Endothelial cell (in vitro differentiated cells): Measurements from ENCODE around the gene RUNX3. TPM values are rescaled to one million over a fixed set of nuclear protein-coding genes. Genes with fewer than 3 reads are reported as not detected.

ENCODE experiments used
- DNase-seq: peaks from one replicate; pipeline ENCODE4 v3.0.0; 2021; ENCODE audit warnings: low spot score
- H3K27ac Mint-ChIP-seq: one replicate; pipeline ENCODE4 v1.8.0; 2021; ENCODE audit warnings: mixed read lengths, inconsistent platforms; ENCODE audit not compliant: unreplicated experiment
- H3K27me3 Mint-ChIP-seq: one replicate; pipeline ENCODE4 v1.8.0; 2021; ENCODE audit warnings: mild to moderate bottlenecking, moderate library complexity, mixed read lengths, inconsistent platforms; ENCODE audit not compliant: unreplicated experiment
- H3K36me3 Mint-ChIP-seq: one replicate; pipeline ENCODE4 v1.8.0; 2021; ENCODE audit warnings: mild to moderate bottlenecking, low read depth, mixed read lengths, inconsistent platforms; ENCODE audit not compliant: unreplicated experiment
- H3K4me1 Mint-ChIP-seq: one replicate; pipeline ENCODE4 v1.8.0; 2021; ENCODE audit warnings: mild to moderate bottlenecking, mixed read lengths, inconsistent platforms; ENCODE audit not compliant: unreplicated experiment
- H3K4me3 Mint-ChIP-seq: one replicate; pipeline ENCODE4 v1.8.0; 2021; ENCODE audit warnings: mild to moderate bottlenecking, mixed read lengths, inconsistent platforms; ENCODE audit not compliant: unreplicated experiment
- H3K9me3 Mint-ChIP-seq: one replicate; pipeline ENCODE4 v1.8.0; 2021; ENCODE audit warnings: mixed read lengths, inconsistent platforms; ENCODE audit not compliant: unreplicated experiment
- total RNA-seq: library from RNA; stranded (reverse); fragmentation: NEBNext Ultra II Directional; extraction: Animal tissue kit (Norgen Biotek cat#: 25700); gene quantifications from one replicate; pipeline ENCODE4 v1.2.1, GENCODE V29; 2021; ENCODE audit not compliant: unreplicated experiment
- TF ChIP-seq, protein P1 (sequence below): fragments of 200-600 bp; sonication (generic); IDR thresholded peaks from one replicate; pipeline ENCODE4 v1.5.0; 2021; ENCODE audit warnings: antibody characterized with exemption; ENCODE audit not compliant: unreplicated experiment

Gene RUNX3
- total RNA-seq, 1 donor from 2014 or later = 1.8 TPM

DNA sequence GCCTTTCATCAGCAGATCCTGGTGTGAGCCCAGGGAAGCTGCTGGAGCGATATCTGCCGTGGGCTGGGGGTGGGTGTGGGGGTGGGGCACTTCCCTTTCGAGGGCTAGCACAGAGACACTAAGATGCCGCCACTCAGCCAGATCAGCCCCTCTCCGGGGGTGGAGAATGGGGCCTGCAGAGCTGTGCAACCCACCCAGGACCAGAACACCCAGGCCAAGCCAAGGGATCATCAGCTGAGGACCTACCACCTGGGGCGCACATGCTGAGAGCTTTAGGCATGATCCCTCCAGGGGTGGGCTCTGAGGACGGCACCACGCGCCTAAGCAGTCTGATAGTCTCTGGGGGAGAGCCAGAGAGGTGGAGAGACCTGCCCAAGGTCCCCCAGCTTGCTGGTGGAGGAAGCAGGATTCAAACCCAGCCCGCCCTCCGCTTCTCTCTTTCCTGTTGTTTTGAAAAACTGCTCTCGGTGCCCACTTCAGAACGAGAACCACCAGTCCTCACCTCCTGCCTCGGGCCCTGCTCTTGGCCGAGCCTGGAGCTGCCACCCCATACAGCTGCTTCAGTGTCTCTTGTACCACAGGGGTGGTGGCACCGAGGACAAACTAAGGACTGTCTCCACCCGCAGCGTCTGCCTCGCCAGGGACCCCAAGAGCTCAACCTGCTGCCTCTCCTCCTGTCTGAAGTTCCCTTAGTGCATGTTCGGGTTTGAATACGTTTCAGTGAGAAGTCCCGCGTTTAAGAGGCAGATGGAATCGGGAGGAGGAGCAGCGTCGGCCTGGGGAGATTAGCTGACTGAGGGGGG lies 39.7 kb upstream of the RUNX3 start:
- TF ChIP-seq, protein P1, sequence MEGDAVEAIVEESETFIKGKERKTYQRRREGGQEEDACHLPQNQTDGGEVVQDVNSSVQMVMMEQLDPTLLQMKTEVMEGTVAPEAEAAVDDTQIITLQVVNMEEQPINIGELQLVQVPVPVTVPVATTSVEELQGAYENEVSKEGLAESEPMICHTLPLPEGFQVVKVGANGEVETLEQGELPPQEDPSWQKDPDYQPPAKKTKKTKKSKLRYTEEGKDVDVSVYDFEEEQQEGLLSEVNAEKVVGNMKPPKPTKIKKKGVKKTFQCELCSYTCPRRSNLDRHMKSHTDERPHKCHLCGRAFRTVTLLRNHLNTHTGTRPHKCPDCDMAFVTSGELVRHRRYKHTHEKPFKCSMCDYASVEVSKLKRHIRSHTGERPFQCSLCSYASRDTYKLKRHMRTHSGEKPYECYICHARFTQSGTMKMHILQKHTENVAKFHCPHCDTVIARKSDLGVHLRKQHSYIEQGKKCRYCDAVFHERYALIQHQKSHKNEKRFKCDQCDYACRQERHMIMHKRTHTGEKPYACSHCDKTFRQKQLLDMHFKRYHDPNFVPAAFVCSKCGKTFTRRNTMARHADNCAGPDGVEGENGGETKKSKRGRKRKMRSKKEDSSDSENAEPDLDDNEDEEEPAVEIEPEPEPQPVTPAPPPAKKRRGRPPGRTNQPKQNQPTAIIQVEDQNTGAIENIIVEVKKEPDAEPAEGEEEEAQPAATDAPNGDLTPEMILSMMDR = no peak
- no peaks in the 10 kb centered on the region for H3K36me3 Mint-ChIP-seq
- no peak overlapping the region for H3K27ac Mint-ChIP-seq
- H3K4me3 Mint-ChIP-seq = no peak overlapping the region
- H3K27me3 Mint-ChIP-seq = peaks cover 2% of the 10 kb centered on the region
- H3K9me3 Mint-ChIP-seq = peaks cover 2% of the 10 kb centered on the region
- no peak for DNase-seq
- H3K4me1 Mint-ChIP-seq = peaks cover 28% of the 10 kb centered on the region

DNA sequence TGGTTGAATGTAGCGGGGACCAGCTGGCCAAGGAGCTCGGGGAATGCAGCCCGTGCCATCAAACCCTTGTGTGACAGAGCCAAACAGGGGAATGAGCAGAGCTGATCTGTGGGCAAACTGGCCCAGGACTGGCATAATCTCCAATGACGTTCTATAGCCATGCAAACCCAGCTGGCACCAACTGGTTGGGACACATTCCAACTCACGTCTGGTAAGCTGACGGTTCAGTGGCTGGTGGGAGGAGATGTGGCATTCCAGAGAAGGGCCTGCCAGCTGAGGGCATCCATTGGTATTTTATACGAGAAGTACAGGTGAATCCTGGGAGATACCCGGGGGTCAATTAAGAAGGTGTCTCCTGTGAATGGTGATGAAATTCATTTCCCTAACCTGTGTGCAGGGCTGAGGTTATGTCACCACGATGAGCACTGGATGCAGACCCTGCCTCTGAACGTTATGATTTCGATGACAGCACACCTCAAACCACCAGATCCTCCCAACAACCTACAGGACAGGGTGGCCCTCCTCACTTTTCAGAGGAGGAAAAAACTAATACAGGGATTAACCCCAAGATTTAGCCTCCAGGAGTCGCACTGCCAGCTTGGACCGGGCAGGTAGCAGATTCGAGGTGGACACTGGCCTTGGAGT lies 39.0 kb upstream of the RUNX3 start:
- Mint-ChIP-seq H3K27me3 (peaks cover 2% of the 10 kb centered on the region), H3K4me3 (no peak overlapping the region), H3K9me3 (no peaks in the 10 kb centered on the region), H3K36me3 (no peaks in the 10 kb centered on the region), H3K27ac (no peak overlapping the region), H3K4me1 (peaks cover 28% of the 10 kb centered on the region)
- no peak for DNase-seq
- TF ChIP-seq, protein P1 = no peak

DNA sequence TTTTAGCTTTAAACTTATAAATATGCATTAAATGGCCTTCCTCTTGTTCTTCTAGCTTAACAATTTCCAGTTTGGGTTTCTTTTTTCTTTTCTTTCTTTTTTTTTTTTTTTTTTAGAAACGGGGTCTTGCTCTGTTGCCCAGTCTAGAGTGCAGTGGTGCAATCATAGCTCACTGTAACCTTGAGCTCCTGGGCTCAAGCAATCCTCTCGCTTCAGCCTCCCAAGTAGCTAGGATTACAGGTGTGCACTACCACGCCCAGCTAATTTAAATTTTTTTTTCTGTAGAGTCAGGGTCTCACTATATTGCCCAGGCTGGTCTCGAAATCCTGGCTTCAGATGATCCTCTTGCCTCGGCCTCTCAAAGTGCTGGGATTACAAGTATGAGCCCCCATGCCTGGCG lies 37.9 kb upstream of the RUNX3 start:
- TF ChIP-seq, protein P1 = no peak

DNA sequence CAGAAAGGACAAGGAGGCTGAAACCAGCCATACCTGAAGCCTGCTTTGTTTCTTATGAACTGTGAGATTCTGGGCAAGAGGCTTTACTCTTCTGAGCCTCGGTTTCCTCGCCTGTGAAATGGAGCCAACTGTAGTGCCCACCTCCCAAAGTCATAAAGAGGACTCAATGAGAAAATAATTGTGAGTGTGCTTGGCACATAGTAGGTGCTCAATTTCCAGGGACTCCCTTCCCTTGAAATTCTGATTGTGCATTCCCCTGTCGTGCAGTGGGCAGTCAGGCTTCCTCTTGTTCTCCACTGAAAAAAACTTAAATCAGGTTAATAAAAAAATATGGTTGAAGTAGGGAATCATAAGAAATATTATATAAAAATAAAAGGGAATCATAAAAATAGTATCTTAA lies 37.5 kb upstream of the RUNX3 start:
- Mint-ChIP-seq H3K36me3 (no peaks in the 10 kb centered on the region), H3K27ac (no peak overlapping the region), H3K27me3 (peaks cover 2% of the 10 kb centered on the region), H3K4me1 (peaks cover 21% of the 10 kb centered on the region), H3K9me3 (no peaks in the 10 kb centered on the region), H3K4me3 (no peak overlapping the region)
- no peak for DNase-seq
- TF ChIP-seq, protein P1 = no peak

More for the DNA sequence above, 37.9 kb upstream of the RUNX3 start:
- Mint-ChIP-seq H3K36me3 (no peaks in the 10 kb centered on the region), H3K27me3 (peaks cover 2% of the 10 kb centered on the region), H3K27ac (no peak overlapping the region), H3K9me3 (no peaks in the 10 kb centered on the region), H3K4me3 (no peak overlapping the region), H3K4me1 (peaks cover 25% of the 10 kb centered on the region)
- DNase-seq = no peak

DNA sequence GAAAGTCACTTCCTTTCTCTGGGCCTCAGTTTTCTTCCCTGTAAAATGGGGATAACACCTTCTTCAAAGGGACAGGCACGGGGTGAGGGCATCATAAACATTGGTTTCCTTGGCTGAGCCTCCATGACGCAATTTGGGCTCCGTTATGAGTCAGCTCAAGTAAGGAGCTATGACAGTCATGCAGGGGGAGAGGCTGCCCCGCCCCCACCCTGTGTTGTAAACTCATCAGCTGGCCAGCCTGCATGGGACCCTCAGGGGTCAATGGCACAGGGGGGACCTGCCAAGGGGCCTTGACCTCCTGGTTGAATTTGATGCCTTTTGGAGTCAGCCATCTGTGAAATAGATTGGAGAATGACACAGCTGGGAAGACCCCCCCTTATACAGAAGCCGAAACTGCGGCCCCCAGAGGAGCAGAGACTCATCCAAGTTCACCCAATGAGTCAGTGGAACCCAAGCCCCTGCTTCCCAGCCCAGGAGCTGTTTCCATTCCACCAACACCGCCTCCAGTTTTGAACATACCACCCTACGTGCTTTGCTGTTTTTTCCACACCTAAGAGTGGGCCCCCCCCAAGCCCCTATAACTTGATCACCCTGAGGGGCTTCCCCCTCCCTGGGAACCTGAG lies 36.8 kb upstream of the RUNX3 start:
- Mint-ChIP-seq H3K27me3 (peaks cover 2% of the 10 kb centered on the region), H3K27ac (no peak overlapping the region), H3K4me3 (no peak overlapping the region), H3K36me3 (no peaks in the 10 kb centered on the region), H3K9me3 (no peaks in the 10 kb centered on the region), H3K4me1 (peaks cover 16% of the 10 kb centered on the region)
- TF ChIP-seq, protein P1 = no peak
- no peak for DNase-seq
